Putamen (tissue), 1 donor: ENCODE results near the gene PIK3R4.

Experiments
- DNase-seq: peaks from one replicate; pipeline ENCODE4 v3.0.0-alpha.2; 2016; ENCODE audit warnings: low spot score

Gene PIK3R4

GRCh38 chr3:130640027-130640426 lies 106.6 kb downstream of the PIK3R4 start:
- no peak for DNase-seq

- DNase-seq = no peak
Observed at GRCh38 chr3:130636480-130637234, 110.0 kb downstream of the PIK3R4 start.

- DNase-seq = no peak
Observed at GRCh38 chr3:130635978-130636377, 110.7 kb downstream of the PIK3R4 start.

GRCh38 chr3:130635285-130635684 lies 111.3 kb downstream of the PIK3R4 start:
- DNase-seq = no peak
